ENCODE measurements around the gene TPM4.

TPM4 gene

DNA sequence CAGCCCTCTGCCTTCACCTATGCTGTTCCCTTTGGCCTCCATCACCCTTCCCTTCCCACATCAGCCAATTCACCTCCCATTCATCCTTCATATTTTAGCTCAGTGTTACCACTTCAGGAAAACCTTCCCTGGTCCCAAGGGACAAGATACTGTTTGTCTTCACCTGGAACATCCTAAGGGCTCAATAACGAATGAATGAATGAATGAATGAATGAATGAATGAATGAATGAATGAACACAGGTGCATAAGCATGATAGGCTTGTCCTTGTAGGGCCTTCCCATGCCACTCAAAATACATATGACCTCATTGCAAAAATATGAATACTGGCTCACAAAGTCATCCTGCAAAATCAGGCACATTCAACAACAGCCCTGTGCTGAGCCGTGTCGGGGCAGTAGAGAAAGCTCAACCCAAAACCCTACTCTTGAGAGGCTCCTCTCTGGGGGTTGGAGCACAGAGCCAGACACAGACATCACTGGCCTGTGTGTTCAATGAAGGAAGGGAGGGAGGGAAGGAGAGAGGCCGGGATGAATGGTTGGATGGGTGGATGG lies 33.7 kb upstream of the TPM4 start:
- DNase-seq: no peak

DNA sequence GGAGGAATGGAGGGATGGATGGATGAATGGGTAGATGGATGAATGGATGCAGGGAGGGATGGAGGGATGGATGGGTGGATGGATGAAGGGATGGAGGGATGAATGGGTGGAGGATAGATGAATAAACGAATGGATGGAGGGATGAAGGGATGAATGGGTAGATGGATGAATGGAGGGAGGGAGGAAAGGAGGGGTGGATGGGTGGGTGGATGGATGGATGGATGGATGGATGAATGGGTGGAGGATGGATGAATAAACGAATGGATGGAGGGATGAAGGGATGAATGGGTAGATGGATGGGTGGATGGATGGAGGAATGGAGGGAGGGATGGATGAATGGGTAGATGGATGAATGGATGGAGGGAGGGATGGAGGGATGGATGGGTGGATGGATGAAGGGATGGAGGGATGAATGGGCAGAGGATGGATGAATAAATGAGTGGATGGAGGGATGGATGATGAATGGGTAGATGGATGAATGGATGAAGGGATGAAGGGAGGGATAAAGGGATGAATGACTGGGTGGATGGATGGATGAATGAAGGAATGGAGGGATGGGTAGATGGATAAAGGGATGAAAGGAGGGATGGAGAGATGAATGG lies 33.0 kb upstream of the TPM4 start:
- no peak for DNase-seq

DNA sequence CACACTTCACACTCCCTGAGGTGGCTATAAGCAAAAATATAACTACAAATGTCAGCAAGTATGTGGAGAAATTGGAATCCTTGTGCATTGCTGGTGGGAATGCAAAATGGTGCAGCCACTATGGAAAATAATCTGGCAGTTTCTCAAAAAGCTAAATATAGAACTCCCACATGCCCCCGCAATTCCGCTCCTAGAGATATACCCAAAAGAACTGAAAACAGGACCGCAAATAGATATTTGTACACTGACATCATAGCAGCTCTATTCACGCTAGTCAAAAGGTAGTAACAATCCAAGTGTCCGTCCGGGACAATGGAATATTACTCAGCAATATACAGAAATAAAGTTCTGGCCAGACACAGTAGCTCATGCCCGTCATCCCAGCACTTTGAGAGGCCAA lies 31.5 kb upstream of the TPM4 start:
- no peak for DNase-seq

DNA sequence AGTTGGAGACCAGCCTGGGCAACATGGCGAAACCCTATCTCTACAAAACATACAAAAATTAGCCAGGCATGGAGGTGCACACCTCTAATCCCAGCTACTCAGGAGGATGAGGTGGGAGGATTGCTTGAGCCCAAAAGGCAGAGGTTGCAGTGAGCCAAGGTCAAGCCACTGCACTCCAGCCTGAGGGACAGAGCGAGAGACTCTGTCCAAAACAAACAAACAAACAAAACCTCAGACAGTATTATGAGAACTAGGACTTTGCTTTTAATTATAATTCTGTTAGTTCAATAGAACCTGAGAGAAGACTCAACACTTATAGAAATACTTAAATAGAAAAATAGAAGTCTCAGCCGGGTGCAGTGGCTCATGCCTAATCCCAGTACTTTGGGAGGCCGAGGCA lies 31.1 kb upstream of the TPM4 start:
- DNase-seq: no peak

DNA sequence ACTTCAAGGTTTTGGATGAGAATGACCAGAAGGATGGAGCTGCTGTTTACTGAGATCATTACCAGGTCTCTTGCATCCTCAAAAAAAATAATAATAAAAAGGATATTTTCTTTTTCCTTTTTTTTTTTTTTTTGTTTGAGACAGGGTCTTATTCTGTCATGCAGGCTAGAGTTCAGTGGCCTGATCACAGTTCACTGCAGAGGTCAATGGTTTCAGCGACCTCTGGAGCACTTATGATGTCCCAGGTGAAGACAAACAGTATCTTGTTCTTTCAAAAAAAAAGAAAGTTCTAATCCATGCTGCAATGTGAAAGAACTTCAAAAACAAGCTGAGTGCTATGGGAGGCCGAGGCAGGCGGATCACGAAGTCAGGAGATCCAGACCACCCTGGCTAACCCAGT lies 30.4 kb upstream of the TPM4 start:
- no peak for DNase-seq

DNA sequence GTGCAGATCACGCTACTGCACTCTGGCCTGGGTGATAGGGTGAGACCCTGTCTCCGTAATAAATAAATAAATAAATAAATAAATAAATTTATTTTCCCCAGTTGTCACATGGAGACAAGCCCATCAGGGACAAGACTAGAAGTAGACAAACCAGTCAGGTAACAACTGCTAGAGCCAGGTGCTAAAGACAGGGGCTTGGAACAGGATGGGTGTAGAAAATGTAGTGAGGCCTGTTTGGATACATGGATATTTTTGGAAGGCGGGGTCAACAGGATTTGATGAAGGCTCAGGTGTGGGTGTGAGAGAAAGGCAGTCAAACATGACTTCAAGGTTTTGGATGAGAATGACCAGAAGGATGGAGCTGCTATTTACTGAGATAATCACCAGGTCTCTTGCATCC lies 27.7 kb upstream of the TPM4 start:
- DNase-seq: no peak

DNA sequence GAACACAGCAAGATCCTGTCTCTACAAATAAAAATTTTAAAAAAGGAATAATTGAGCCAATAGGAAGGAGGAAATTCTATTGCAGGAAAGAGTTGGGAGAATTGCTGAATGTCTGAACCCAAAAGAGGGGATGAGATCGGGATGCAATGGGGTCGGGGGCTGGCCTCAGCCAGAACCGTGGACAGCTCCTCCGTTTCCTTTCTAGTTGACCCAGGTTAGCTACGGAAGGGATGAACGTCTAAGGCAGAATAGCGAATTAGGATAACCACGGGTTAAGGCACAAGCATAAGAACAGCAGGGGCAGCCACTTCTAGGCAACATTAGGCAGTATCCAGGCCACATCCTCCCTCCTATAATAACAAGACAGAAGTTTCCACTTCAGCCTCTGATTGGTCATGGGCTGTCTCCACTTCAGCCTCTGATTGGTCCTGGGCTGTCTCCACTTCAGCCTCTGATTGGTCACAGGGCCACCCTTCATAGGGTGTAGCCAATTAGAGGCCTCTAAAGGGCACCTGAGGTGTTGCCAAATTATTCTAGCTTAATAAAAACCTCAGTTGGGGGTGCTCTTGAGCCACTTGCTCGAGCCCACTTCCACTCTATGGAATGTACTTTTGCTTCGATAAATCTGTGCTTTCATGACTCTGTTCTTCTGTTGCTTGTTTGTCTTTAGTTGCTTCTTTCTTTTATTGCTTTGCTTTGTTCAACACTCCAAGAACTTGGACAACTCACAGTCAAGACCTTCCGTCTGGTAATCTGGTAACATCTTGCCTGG lies 24.9 kb upstream of the TPM4 start:
- no peak for DNase-seq

DNA sequence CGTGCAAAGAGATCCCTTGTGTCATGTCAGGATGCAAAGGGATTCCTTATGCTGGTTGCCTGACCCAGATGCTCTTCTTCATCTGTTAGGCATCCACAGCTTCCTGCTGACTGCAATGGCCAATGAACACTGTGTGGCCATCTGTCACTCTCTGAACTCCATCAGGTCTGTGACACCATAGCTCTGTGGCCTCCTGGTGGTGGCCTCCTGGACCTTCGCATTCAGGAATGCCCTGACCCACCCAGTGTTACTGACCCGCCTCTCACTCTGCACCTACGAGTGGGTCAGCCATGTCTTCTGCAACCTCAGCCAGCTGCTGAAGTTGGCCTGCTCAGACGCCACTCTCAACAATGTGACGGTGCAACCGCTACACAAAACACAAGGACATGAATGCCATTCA lies 23.9 kb upstream of the TPM4 start:
- DNase-seq: no peak

DNA sequence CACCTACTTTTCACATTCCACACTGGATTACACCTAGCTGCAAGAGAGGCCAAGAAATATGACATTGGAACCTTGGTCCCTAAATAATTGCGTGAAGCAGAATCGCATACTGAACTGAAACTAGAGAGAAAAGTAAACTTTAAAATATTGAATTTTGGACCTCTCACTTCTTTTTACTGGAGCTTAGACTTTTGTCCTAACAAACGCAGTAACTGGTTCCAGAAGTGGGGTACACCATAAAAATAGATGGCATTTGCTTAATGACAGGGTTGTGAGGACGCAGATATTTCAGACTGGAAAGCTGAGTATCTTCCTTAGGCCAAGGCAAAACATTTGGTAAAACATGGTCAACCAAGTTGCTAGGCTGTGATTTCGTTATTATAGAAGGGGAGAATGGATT lies 19.2 kb upstream of the TPM4 start:
- DNase-seq: no peak

DNA sequence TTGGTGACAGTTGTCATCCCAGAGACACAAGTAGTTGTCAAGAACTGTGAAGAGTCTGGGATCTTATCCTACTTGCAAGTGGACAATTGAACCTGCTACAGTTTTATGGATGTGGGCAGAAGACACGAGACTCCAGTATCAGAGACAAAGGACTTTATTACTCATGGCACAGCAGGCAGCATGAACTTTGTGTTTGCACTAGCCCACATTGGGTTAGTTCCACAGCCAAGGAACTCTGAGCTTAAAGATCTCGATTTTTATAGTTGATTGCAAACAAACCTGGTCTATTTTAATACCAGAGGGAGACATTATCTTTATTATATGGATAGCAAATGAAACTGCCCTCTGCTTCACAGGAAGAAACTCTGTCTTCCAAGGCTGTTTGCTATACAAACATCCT lies 16.0 kb upstream of the TPM4 start:
- DNase-seq: no peak

DNA sequence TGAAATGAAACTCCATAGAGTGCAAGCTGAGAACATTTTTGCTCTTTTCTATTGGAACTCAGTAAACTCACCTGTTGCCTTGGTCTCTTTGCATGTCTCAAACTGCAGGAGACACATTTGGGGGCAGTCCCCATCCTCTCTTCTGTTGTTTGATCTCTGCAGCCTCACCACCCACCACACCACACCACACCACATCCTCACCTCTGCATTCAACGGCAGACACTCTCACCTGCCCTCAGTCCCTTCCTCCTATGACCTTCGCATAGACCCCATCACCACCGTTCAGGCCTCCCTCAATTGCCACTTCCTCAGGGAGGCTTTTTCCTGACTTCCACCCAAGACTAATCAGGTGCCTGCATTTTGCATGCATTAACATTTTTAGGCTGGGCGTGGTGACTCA lies 14.4 kb upstream of the TPM4 start:
- no peak for DNase-seq

DNA sequence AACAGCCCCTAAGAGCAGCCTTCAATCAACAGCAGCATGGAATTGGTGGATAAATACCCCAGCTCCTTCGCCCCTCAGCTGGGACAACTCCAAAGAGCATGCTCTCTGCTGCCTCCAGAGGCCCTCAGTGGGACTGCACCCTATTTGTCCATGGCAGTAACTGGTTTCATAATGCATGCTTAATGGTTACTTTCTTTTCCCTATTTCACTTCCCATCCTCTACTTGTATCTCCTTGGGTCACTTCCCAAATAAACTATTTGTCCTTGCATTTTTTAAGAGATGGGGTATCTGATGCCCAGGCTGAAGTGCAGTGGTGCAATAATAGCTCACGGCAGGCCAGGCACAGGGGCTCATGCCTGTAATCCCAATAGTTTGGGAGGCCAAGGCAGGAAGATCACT lies 13.5 kb upstream of the TPM4 start:
- peak; percentile 67 to 93 for DNase-seq

DNA sequence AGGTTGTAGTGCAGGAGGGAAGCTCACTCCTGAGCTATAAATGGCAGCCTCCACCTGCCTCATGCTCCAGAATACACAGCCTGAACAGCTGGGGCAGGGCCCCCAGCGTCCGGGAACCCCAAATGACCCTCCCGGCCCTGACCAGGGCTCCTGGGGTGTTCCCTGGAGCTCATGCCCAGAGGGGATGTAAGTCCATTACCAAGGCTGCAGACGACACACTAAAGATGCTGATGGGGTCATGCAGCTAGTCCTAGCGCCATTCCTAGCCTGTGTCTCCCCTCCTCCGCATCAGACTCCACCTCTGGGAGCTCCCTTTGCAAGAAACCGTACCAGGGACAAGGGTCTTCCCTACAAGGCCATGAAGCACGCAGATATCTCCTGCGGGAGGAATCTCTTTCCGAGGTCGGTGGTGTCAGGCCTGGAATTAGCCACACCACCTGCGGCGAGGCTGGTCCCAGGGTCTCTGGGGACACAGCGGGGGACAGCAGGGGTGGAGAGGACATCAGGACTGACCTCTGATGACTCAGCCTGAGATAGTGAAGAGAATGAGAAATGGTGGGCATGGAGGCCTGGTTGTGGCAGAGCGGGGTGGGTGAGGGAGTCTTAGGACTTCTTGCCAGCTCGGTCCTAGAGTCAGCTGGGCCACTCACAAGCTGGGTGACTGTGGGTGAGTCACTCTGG lies 11.9 kb upstream of the TPM4 start:
- no peak for DNase-seq

DNA sequence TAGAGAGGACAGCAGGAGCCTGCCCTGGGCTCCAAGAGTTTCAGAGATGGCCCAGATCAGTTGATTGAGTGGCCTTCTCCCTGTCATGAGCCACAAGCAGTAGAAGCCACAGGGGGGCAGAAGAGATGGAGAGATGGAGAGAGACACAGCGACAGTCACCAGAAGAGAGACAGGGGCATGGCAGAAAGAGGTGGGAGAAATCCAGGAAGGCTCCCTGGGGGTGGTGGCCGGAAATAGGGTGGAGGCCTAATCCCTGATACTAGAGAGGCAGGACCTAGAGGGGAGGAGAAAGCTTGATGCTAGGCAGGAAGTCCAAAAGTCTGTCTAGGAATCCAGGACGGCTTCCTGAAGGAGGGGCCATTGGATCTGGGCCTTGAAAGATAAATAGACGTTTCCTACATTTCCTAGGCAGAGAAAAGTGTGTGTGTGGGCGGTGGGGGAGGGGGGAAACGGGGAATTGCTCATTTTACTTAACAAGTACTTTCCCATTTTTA lies 9.6 kb upstream of the TPM4 start:
- DNase-seq: peak; percentile 48 to 54

DNA sequence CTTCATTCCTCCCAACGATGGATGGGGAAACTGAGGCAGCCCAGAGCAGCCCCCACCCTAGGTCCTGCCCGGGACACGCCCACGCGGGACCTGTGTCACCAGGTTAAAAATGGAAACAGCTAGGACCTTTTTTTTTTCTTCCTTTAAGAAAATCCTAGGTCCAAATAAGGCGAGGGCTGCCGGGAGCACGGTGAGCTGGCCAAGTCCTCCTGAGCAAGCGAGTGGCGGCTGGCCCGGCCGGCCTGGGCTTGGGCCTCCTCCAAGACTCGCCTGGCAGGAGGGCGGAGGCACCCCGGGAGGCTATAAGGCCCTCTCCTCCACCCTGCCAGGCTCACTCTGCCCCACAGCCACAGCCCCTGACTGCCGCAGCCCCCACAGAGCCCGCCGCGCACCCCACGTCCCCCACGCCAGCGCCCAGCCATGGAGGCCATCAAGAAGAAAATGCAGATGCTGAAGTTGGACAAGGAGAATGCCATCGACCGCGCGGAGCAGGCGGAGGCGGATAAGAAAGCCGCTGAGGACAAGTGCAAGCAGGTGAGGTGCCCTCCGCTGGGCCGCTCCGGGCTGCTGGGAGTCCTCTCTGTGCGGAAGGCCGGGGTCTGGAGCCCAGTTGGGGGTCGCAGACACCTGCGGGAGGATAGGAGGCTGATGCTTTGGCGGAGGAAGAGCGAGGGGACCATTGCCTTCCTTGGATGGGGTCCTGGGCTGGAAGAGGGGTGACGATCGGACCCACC lies 8.9 kb upstream of the TPM4 start:
- no peak for DNase-seq

DNA sequence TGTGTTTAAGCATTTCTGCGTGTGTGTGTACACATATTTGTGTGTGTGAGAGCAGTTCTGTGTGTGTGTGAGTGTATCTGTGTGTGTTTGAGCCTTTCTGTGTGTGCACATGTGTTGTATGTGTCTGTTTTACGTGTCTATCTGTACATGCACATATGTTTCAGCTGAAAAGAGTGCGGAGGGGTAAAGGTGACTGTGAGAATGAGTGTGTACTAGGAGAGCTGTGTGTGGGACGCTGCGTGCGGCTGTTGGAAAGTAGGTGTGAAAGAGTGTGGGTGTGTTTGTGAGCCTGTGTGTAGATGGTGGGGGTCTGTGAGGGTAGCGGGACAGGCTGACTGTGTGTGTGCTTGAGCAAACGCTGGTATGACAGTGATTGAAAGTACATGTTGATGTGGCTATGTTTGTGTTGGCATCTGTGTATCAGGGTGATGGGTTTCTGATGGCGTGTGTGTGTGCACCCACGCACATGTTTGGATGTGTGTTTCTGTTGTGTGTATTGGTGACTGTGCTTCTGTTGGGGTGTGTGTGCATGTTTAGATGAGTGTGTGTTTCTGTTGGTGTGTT lies 7.5 kb upstream of the TPM4 start:
- no peak for DNase-seq

DNA sequence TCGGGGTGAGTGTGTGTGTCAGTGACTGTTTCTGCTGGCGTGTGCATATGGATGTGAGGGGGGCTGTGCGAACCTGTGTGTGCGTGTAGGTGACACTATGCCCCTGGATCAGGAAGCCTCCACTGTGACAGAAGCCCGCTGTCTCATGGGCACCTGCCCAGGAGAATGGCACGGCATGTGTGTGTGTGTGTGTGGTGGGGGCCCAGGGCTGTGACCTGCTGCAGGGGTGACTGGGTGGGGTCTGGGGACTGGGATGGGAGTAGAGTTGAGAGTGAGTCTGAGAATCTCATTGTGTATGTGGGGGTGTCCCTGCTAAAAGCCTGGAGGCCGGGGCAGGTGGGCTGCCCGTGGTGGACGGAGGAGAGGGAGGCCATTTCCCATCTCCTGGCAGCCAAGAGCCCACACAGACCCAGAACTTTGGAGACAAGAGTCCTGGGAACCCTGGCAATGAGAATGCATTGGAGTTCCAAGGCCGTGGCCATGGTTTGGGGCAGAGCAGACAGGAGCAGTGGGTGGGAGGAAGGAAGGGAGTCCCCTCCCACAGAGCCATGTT lies 6.4 kb upstream of the TPM4 start:
- DNase-seq: no peak

DNA sequence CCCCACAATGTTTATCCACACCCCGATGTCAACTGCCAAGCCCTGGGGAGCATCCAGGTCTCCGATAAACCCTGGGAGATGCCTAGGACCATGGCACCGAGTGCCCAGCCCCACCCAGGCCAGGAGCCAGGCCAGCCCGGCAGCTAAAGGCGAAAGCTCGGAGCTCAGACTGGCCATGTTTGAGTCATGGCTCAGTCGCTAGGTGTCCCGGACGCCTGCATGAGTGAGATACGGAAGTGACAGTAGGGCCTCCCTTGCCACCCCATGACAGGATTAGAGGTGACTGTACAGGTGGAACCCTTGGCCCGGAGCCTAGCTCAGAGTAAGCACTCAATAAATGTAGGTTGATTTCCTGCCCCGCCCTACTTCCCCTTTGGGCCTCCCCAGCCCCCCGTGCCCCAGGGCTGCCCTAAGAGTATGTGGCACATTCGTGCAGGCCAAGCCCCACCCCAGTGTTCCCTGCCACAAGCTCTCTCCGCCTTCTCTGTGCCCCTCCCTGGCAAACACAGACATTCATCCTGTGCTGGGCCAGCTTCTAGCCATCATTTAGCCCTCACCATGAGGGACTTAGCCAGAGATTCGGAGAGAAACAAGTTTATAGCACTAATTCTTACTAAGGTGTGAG lies 5.8 kb upstream of the TPM4 start:
- peak; percentile 37 to 54 for DNase-seq

DNA sequence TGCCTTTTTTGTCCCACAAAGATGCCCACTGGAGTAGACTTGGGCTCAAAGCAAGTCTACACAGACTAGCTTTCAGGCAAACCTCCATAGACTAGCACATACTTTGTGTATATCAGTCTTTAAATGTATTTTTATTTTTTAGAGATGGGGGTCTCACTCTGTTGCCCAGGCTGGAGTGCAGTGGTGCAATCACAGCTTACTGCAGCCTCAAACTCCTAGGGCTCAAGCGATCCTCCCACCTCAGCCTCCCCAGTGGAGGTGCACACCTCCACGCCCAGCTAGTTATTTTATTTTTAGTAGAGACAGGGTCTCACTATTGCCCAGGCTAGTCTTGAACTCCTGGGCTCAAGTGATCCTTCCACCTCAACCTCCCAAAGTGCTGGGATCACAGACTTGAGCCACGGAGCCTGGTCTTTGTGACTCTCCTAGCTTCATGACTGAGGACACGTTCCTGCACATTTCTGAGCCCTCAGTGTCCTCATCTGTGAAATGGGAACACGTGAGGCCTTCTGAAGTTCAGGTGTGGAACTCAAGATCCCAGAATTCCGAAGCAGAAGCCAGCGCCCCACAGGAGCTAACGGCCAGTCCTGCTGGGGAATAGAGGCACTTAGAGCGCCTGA lies 5.1 kb upstream of the TPM4 start:
- DNase-seq: no peak

DNA sequence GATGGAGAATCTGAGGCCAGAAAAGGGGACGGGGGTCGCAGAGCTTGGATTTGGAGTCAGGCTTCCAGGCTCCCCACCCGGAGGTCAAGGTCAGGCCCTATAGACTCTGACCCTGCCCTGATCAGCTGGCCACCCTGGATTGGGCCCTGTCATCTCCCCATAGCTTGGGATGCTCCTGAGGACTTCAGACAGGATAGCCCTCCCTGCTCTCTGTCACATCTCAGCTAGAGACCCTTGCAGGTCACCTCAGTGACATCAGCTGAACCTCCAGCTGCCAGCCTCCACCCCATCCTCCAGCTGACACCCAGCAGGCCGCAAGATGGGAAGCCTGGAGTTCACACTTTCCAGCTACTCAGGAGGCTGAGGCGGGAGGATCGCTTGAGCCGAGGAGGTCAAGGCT lies 2.8 kb upstream of the TPM4 start:
- DNase-seq: no peak

DNA sequence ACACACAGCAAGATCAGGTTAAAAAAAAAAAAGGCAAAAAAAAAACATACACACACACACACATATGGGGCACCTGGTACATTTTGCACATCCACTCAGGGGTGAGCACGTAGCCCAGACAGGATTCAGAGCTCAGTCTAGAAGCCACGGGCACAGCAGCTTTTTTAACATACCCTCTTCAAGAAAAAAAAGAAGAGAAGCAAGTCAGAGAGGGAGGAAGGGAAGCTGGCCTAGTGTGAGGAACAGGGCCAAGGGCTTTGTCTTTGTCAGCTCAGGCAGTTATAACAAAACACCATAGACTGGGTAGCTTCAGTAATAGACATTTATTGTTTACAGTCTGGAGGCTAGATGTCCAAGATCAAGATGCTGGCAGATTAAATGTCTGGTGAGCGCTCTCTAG lies 2.3 kb upstream of the TPM4 start:
- no peak for DNase-seq

Measured in inflammatory macrophage treated with lipopolysaccharide for 1 hour (primary cell).